NB4 (cell line): ENCODE data around the gene KISS1R.
A peak's percentile ranks its signal among the peaks of the same experiment; 100 is the strongest.
"Not testable (repeated sequence)": the region's sequence is repeated elsewhere in the genome, so short reads cannot be mapped to it uniquely, and the experiment has no call there.

Source experiments
- DNase-seq: peaks from one replicate; pipeline ENCODE4 v3.0.0; 2010; ENCODE audit warnings: low read depth
- H3K4me3 ChIP-seq: one replicate; pipeline ENCODE4 v1.5.1; 2011; ENCODE audit warnings: mild to moderate bottlenecking, low read depth, low read length, moderate library complexity
- MAX ChIP-seq: IDR thresholded peaks from 2 replicates; pipeline ENCODE4 v1.6.1; 2011; ENCODE audit warnings: low read depth, low read length
- MYC ChIP-seq: IDR thresholded peaks from 2 replicates; pipeline ENCODE4 v1.6.1; 2011; ENCODE audit warnings: low read depth, low read length
- POLR2A ChIP-seq: IDR thresholded peaks from 2 replicates; pipeline ENCODE4 v1.6.1; 2011; ENCODE audit warnings: mild to moderate bottlenecking; ENCODE audit not compliant: insufficient read length; ENCODE audit errors: extremely low read depth
- TF ChIP-seq, protein P1 (sequence below): IDR thresholded peaks from one replicate; pipeline ENCODE4 v1.5.1; 2012; ENCODE audit warnings: low read depth, low read length

Gene KISS1R

GRCh38 chr19:888581-889385, 28.4 kb upstream of the KISS1R start:
- H3K4me3 ChIP-seq, result no peak overlapping the region
- no peak for TF ChIP-seq MAX
- TF ChIP-seq, protein P1, sequence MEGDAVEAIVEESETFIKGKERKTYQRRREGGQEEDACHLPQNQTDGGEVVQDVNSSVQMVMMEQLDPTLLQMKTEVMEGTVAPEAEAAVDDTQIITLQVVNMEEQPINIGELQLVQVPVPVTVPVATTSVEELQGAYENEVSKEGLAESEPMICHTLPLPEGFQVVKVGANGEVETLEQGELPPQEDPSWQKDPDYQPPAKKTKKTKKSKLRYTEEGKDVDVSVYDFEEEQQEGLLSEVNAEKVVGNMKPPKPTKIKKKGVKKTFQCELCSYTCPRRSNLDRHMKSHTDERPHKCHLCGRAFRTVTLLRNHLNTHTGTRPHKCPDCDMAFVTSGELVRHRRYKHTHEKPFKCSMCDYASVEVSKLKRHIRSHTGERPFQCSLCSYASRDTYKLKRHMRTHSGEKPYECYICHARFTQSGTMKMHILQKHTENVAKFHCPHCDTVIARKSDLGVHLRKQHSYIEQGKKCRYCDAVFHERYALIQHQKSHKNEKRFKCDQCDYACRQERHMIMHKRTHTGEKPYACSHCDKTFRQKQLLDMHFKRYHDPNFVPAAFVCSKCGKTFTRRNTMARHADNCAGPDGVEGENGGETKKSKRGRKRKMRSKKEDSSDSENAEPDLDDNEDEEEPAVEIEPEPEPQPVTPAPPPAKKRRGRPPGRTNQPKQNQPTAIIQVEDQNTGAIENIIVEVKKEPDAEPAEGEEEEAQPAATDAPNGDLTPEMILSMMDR, result no peak
- TF ChIP-seq POLR2A, result no peak
- no peak for TF ChIP-seq MYC
- DNase-seq, result no peak

DNA sequence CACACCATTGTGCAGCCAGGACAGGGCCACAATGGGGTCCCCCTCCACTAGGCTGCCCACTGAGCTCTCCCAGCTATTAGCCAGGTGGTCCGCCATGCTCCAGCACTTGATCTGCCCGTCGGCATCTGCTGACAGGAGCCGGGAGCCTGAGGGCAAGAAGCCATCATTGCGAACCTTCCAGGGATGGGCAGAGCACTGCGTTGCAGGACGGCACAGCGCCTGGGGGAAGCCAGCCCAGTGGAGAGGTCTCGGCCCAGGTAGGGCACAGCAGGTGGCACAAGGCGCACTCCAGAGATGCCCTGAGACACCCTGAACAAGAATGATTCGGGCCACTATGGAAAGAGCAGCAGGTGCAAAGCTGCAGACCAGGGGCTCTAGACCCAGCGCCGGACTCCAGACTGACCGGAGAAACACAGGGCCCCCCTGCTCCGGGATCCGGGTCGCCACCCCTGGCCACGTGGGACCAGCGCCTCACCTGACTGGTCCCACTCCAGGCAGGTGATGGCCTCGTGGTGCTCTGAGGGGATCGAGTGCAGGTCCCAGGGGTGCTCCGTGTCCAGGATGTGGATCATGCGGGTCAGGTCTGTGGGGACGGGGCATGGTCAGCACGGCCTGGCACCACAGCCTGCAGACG, 27.4 kb upstream of the KISS1R start:
- H3K4me3 ChIP-seq, result no peak overlapping the region
- no peak for TF ChIP-seq POLR2A
- TF ChIP-seq, protein P1, result no peak
- TF ChIP-seq MAX, result no peak
- no peak for TF ChIP-seq MYC
- no peak for DNase-seq

GRCh38 chr19:890831-891230, 26.3 kb upstream of the KISS1R start:
- no peak for TF ChIP-seq MYC
- no peak for TF ChIP-seq MAX
- TF ChIP-seq, protein P1, result no peak
- no peak for TF ChIP-seq POLR2A

GRCh38 chr19:891421-892200, 25.5 kb upstream of the KISS1R start:
- peak overlapping the region; percentile 62 for H3K4me3 ChIP-seq
- DNase-seq, result not testable (repeated sequence)

More at GRCh38 chr19:890831-891230, 26.3 kb upstream of the KISS1R start:
- DNase-seq, result no peak
- no peak overlapping the region for H3K4me3 ChIP-seq

DNA sequence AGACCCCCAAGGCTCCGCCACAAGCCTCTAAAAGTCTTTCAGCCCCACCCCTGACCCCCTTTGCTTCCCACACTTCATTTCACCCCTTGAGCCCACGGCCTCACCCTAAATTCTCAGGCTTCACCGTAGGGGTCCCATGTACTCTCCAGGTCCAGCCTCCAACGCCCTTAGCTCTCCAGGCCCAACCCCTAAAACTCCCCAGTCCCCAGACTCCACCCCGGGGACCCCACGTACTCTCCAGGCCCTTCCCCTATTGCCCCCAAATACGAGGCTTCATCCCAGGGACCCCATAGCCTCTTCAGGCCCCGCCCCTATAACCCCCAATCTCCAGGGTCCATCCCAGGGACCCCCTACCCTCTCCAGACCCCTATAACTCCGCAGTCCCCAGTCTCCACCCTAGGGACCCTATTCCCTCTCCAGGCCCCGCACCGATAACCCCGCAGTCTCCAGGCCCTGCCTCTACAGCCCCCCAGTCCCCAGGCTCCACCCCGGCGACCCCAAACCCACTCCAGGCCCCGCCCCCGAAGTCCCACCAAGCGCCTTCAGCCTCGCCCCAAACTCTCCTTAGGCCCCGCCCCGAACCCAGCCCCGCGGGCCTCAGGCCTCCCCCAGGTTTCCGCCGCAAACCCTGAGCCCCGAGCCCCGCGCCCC, 24.8 kb upstream of the KISS1R start:
- no peak for DNase-seq
- no peak for TF ChIP-seq MYC
- no peak for TF ChIP-seq POLR2A
- TF ChIP-seq, protein P1, result no peak
- TF ChIP-seq MAX, result no peak
- H3K4me3 ChIP-seq, result peak overlapping the region; percentile 62
